T-cell (primary cell): ENCODE results near the gene RALGAPA1. TPM values are rescaled to one million over a fixed set of nuclear protein-coding genes. Genes with fewer than 3 reads are reported as not detected.
"Not testable (repeated sequence)": the region's sequence is repeated elsewhere in the genome, so short reads cannot be mapped to it uniquely, and the experiment has no call there.

Experiments
- ATAC-seq, 4 experiments: fragments of 200-7000 bp in 3 of 4; fragments of 150-1000 bp in 1 of 4; cut with Tn5 transposase; replicated peaks in 1 of 4; 1 replicate in 3 of 4; 2 replicates in 1 of 4; pipeline ENCODE4 v1.10.0; 2021; ENCODE audit warnings: moderate library complexity in 3 of 4, mild to moderate bottlenecking in 2 of 4, moderate number of reproducible peaks in 1 of 4
- CTCF ChIA-PET, 2 donors: fragments of 300-600 bp; sonication (Branson Sonifier 250); formaldehyde crosslinking; loops; one replicate each; lab custom pipeline; 2022; ENCODE audit warnings: antibody characterized with exemption in 2 of 2; lab: Charles Lee
- POLR2A ChIA-PET, 2 donors: fragments of 300-600 bp; sonication (Branson Sonifier 250); formaldehyde crosslinking; loops; one replicate each; lab custom pipeline; 2022; ENCODE audit warnings: antibody characterized with exemption in 2 of 2; lab: Charles Lee
- DNase-seq, 35 experiments: peaks; one replicate each; pipeline versions ENCODE4 v3.0.0 to v3.0.0-alpha.2; 2013 to 2023
- H3K27ac ChIP-seq: one replicate; pipeline ENCODE4 v1.5.1; 2013; ENCODE audit warnings: low read length
- H3K27me3 ChIP-seq, 2 experiments: replicated peaks in 1 of 2; 1 replicate in 1 of 2; 2 replicates in 1 of 2; pipeline versions ENCODE4 v1.6.1 to v1.7.0; 2013; ENCODE audit warnings: low read length in 1 of 2, mixed read lengths in 1 of 2; ENCODE audit not compliant: control insufficient read depth in 2 of 2, insufficient read depth in 2 of 2; ENCODE audit errors: extremely low read depth in 1 of 2
- H3K36me3 ChIP-seq, 2 donors: 1 replicate in 1 of 2; 2 replicates in 1 of 2; pipeline versions ENCODE4 v1.6.1 to v1.7.0; 2013; ENCODE audit warnings: low read length in 1 of 2; ENCODE audit not compliant: control insufficient read depth in 2 of 2, insufficient read depth in 1 of 2; ENCODE audit errors: extremely low read depth in 1 of 2
- H3K4me1 ChIP-seq, 2 experiments: 1 replicate in 1 of 2; 2 replicates in 1 of 2; pipeline versions ENCODE4 v1.6.1 to v1.7.0; 2013; ENCODE audit warnings: low read length in 2 of 2, mixed read lengths in 1 of 2; ENCODE audit not compliant: insufficient read depth in 2 of 2, control insufficient read depth in 1 of 2; ENCODE audit errors: extremely low read depth in 1 of 2
- H3K4me3 ChIP-seq, 2 donors: 1 replicate in 1 of 2; 2 replicates in 1 of 2; pipeline versions ENCODE4 v1.5.1 to v1.7.0; 2013; ENCODE audit warnings: mild to moderate bottlenecking in 2 of 2, low read length in 1 of 2, moderate library complexity in 1 of 2; ENCODE audit not compliant: control insufficient read depth in 1 of 2; ENCODE audit errors: extremely low read depth in 1 of 2
- H3K9me3 ChIP-seq: 2 replicates; pipeline ENCODE4 v1.7.0; 2013
- H3K27ac Mint-ChIP-seq, 2 donors: one replicate each; pipeline ENCODE4 v1.8.0; 2020 to 2021; ENCODE audit warnings: mild to moderate bottlenecking in 2 of 2, mixed read lengths in 2 of 2
- H3K27me3 Mint-ChIP-seq, 2 donors: one replicate each; pipeline ENCODE4 v1.8.0; 2021 to 2022; ENCODE audit warnings: mixed read lengths in 2 of 2
- H3K36me3 Mint-ChIP-seq: one replicate; pipeline ENCODE4 v1.8.0; 2021; ENCODE audit warnings: mixed read lengths
- H3K4me1 Mint-ChIP-seq, 3 donors: one replicate each; pipeline ENCODE4 v1.8.0; 2020 to 2022; ENCODE audit warnings: mixed read lengths in 3 of 3, mild to moderate bottlenecking in 1 of 3
- H3K4me3 Mint-ChIP-seq, 3 donors: one replicate each; pipeline ENCODE4 v1.8.0; 2020 to 2022; ENCODE audit warnings: mild to moderate bottlenecking in 3 of 3, mixed read lengths in 3 of 3, moderate library complexity in 3 of 3
- H3K9me3 Mint-ChIP-seq, 3 donors: one replicate each; pipeline ENCODE4 v1.8.0; 2020 to 2022; ENCODE audit warnings: mixed read lengths in 3 of 3
- WGBS: methylation state at CpG from one replicate; pipeline ENCODE4 v1.1.5; 2013; ENCODE audit warnings: missing lambda C conversion rate; ENCODE audit not compliant: insufficient coverage; 5-methylcytosine and 5-hydroxymethylcytosine counted together
- total RNA-seq, 35 experiments: library from RNA in 6 of 35; stranded (reverse) in 6 of 35; fragments of 120-200 nt in 1 of 35; gene quantifications; one replicate each; pipeline versions ENCODE4 v1.2.1 to v1.2.4 and lab custom pipeline; 2013 to 2026

Gene RALGAPA1
- total RNA-seq, 5 donors from 2014 or later (not counting 1 experiment from before 2014, with no cell fraction given): 65.1 to 88.9 (median 82.9) TPM

DNA sequence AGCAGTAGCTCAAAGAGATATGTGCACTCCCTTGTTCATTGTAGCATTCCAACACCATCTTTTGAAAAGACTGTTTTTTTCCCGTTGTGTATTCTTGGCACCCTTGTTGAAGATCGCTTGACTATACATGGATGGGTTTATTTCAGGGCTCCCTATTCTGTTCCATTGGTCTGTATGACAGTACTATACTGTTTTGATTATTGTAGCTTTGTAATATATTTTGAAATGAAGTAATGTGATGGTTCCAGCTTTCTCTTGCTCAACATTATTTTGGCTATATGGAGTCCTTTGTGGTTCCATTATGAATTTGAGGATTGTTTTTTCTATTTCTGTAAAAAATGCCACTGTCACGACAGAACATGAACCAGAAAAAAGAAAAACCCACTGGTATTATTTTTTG, 42.7 kb upstream of the RALGAPA1 start:
- H3K27ac Mint-ChIP-seq: no peak overlapping the region
- ChIA-PET CTCF (no interaction called here), POLR2A (no interaction called here)
- no peak overlapping the region for H3K4me3 Mint-ChIP-seq
- Histone ChIP-seq H3K9me3 (no peaks in the 10 kb centered on the region), H3K4me3 (no peak overlapping the region), H3K27ac (no peak overlapping the region), H3K36me3 (peaks cover 3 to 6% of the 10 kb centered on the region in 2 donors), H3K27me3 (no peaks in the 10 kb centered on the region), H3K4me1 (no peaks in the 10 kb centered on the region)
- H3K4me1 Mint-ChIP-seq: peaks cover 0 to 6% (median 0%) of the 10 kb centered on the region in 3 donors
- H3K27me3 Mint-ChIP-seq: no peaks in the 10 kb centered on the region
- peaks cover 54% of the 10 kb centered on the region for H3K36me3 Mint-ChIP-seq
- ATAC-seq (no peak), DNase-seq (no peak)
- peaks cover 0 to 4% (median 3%) of the 10 kb centered on the region in 3 donors for H3K9me3 Mint-ChIP-seq
- 100% methylated on average over 2 of the region's 3 CpGs for WGBS

DNA sequence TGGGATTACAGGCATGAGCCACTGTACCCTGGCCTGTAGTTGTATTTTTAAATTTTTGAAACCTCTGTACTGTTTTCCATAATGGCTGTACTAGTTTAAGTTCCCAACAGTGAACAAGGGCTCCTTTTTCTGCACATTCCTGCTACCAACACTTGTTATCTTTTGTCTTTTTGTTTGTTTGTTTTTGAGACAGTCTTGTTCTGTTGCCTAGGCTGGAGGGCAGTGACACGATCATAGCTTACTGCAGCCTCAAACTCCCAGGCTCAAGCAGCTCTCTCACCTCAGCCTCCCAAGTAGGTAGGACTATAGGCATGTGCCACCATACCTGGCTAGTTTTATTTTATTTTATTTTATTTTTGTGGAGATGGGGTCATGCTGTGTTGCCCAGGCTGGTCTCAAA, 40.0 kb upstream of the RALGAPA1 start:
- H3K27me3 Mint-ChIP-seq: no peaks in the 10 kb centered on the region
- WGBS: no CpG with 5 or more reads among the region's 1 CpG
- H3K4me3 Mint-ChIP-seq: no peak overlapping the region
- Histone ChIP-seq H3K9me3 (no peaks in the 10 kb centered on the region), H3K36me3 (peaks cover 3 to 10% of the 10 kb centered on the region in 2 donors), H3K27me3 (no peaks in the 10 kb centered on the region), H3K4me1 (no peaks in the 10 kb centered on the region), H3K4me3 (no peak overlapping the region), H3K27ac (no peak overlapping the region)
- H3K36me3 Mint-ChIP-seq: peaks cover 70% of the 10 kb centered on the region
- no peak overlapping the region for H3K27ac Mint-ChIP-seq
- peaks cover 0 to 4% (median 3%) of the 10 kb centered on the region in 3 donors for H3K9me3 Mint-ChIP-seq
- ChIA-PET CTCF (no interaction called here), POLR2A (no interaction called here)
- ATAC-seq: no peak
- DNase-seq: no peak
- peaks cover 7 to 14% (median 9%) of the 10 kb centered on the region in 3 donors for H3K4me1 Mint-ChIP-seq

DNA sequence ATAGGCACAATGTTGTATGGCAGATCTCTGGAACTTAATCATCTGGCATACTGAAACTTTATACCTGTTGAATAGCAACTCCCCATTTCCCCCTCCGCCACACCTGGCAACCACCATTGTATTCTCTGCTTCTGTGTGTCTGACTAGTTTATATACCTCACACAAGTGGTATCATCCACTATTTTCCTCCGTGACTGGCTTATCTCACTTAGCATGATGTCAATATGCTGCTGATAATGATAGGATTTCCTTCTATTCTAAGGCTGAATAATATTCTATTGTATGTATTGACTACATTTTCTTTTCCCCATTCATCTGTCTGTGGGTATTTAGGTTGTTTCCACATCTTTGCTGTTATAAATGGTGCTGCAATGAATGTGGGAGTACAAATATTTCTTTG, 38.5 kb upstream of the RALGAPA1 start:
- peaks cover 4 to 8% (median 6%) of the 10 kb centered on the region in 3 donors for H3K9me3 Mint-ChIP-seq
- H3K4me1 Mint-ChIP-seq: peaks cover 7 to 14% (median 9%) of the 10 kb centered on the region in 3 donors
- DNase-seq (no peak), ATAC-seq (no peak)
- no peaks in the 10 kb centered on the region for H3K27me3 ChIP-seq
- peaks cover 85% of the 10 kb centered on the region for H3K36me3 Mint-ChIP-seq
- POLR2A ChIA-PET: no interaction called here
- no peak overlapping the region for H3K27ac Mint-ChIP-seq
- H3K4me3 ChIP-seq: no peak overlapping the region
- WGBS: no CpG with 5 or more reads among the region's 2 CpGs
- H3K4me1 ChIP-seq: no peaks in the 10 kb centered on the region
- H3K27me3 Mint-ChIP-seq: no peaks in the 10 kb centered on the region
- peaks cover 6 to 16% of the 10 kb centered on the region in 2 donors for H3K36me3 ChIP-seq
- H3K27ac ChIP-seq: no peak overlapping the region
- H3K4me3 Mint-ChIP-seq: no peak overlapping the region
- H3K9me3 ChIP-seq: no peaks in the 10 kb centered on the region
- CTCF ChIA-PET: no interaction called here

DNA sequence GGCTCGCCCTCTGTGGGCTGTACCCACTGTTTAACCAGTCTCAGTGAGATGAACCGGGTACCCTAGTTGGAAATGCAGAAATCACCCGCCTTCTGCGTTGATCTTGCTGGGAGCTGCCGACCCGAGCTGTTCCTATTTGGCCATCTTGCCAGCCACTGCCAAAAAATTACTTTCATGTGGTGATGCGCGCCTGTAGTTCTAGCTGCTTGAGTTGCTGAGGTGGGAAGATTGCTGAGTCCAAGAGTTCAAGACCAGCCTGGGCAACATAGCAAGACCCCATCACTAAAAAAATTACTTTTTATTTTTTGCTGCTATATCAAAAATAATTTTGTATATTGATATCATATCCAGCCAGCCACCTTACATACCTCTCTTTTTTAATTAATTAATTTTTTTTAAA, 35.4 kb upstream of the RALGAPA1 start:
- ATAC-seq (no peak), DNase-seq (no peak)
- H3K27me3 Mint-ChIP-seq: no peaks in the 10 kb centered on the region
- CTCF ChIA-PET: no interaction called here
- POLR2A ChIA-PET: no interaction called here
- Histone ChIP-seq H3K27me3 (no peaks in the 10 kb centered on the region), H3K27ac (no peak overlapping the region), H3K4me1 (no peaks in the 10 kb centered on the region), H3K4me3 (no peak overlapping the region), H3K9me3 (no peaks in the 10 kb centered on the region), H3K36me3 (peaks cover 3 to 16% of the 10 kb centered on the region in 2 donors)
- H3K4me1 Mint-ChIP-seq: peaks cover 7 to 14% (median 9%) of the 10 kb centered on the region in 3 donors
- H3K36me3 Mint-ChIP-seq: peaks cover 90% of the 10 kb centered on the region
- no peak overlapping the region for H3K4me3 Mint-ChIP-seq
- 100% methylated on average over 6 of the region's 8 CpGs for WGBS
- no peak overlapping the region for H3K27ac Mint-ChIP-seq
- peaks cover 15 to 28% (median 16%) of the 10 kb centered on the region in 3 donors for H3K9me3 Mint-ChIP-seq

GRCh38 chr14:35842245-35842644, 33.1 kb upstream of the RALGAPA1 start:
- not testable (repeated sequence) for H3K27ac Mint-ChIP-seq
- peaks cover 92% of the 10 kb centered on the region for H3K36me3 Mint-ChIP-seq

DNA sequence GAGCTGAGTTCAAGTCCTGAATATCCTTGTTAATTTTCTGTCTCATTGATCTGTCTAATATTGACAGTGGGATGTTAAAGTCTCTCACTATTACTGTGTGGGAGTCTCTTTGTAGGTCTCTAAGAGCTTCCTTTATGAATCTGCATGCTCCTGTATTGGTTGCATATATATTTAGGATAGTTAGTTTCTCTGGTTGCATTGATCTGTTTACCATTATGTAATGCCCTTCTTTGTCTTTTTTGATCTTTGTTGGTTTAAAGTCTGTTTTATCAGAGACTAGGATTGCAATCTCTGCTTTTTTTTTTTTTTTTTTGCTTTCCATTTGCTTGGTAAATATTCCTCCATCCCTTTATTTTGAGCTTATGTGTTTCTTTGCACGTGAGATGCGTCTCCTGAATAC, 32.6 kb upstream of the RALGAPA1 start:
- H3K4me3 Mint-ChIP-seq, H3K27me3 Mint-ChIP-seq, H3K4me1 ChIP-seq, H3K9me3 ChIP-seq, DNase-seq, H3K27ac Mint-ChIP-seq, ATAC-seq, H3K4me3 ChIP-seq, H3K27ac ChIP-seq, H3K4me1 Mint-ChIP-seq, H3K27me3 ChIP-seq, POLR2A ChIA-PET: not testable (repeated sequence)
- Mint-ChIP-seq H3K9me3 (peaks cover 15 to 31% (median 16%) of the 10 kb centered on the region in 3 donors), H3K36me3 (peaks cover 89% of the 10 kb centered on the region)
- H3K36me3 ChIP-seq: peaks cover 5 to 10% of the 10 kb centered on the region in 2 donors
- CTCF ChIA-PET: interaction anchor here in 1 of 2 donors (1.0 kb wide), 1 partner anchor 15 kb away, joined by 3 read pairs; the partner anchor contains the start of gene BRMS1L
- no CpG with 5 or more reads among the region's 2 CpGs for WGBS

More at GRCh38 chr14:35842245-35842644, 33.1 kb upstream of the RALGAPA1 start:
- not testable (repeated sequence) for H3K4me1 ChIP-seq, H3K4me1 Mint-ChIP-seq, H3K27me3 Mint-ChIP-seq, H3K4me3 ChIP-seq, H3K9me3 ChIP-seq, H3K27ac ChIP-seq, H3K4me3 Mint-ChIP-seq, ATAC-seq, H3K27me3 ChIP-seq, DNase-seq
- POLR2A ChIA-PET: interaction anchor here in 1 of 2 donors (0.6 kb wide), 1 partner anchor 14 kb away, joined by 7 read pairs; no protein-coding TSS in a partner anchor
- H3K9me3 Mint-ChIP-seq: peaks cover 15 to 31% (median 16%) of the 10 kb centered on the region in 3 donors
- CTCF ChIA-PET: interaction anchor here in 1 of 2 donors (0.6 to 1.0 kb wide), 2 partner anchors 16 to 66 kb away, joined by 3 read pairs; partner anchors contain the start of gene BRMS1L
- H3K36me3 ChIP-seq: peaks cover 4 to 10% of the 10 kb centered on the region in 2 donors
- WGBS: no CpG with 5 or more reads among the region's 2 CpGs
